GM10266 (cell line): ENCODE results near the gene DEUP1.

Experiments used
- DNase-seq: peaks from one replicate; pipeline ENCODE4 v3.0.0; 2012; ENCODE audit errors: extremely low spot score
- TF ChIP-seq, protein P1 (sequence below): IDR thresholded peaks from 2 replicates; pipeline ENCODE4 v1.5.1; 2012; ENCODE audit warnings: mild to moderate bottlenecking, low read depth; ENCODE audit not compliant: control insufficient read depth, insufficient read depth; ENCODE audit errors: missing control alignments

The DEUP1 gene, protein sequence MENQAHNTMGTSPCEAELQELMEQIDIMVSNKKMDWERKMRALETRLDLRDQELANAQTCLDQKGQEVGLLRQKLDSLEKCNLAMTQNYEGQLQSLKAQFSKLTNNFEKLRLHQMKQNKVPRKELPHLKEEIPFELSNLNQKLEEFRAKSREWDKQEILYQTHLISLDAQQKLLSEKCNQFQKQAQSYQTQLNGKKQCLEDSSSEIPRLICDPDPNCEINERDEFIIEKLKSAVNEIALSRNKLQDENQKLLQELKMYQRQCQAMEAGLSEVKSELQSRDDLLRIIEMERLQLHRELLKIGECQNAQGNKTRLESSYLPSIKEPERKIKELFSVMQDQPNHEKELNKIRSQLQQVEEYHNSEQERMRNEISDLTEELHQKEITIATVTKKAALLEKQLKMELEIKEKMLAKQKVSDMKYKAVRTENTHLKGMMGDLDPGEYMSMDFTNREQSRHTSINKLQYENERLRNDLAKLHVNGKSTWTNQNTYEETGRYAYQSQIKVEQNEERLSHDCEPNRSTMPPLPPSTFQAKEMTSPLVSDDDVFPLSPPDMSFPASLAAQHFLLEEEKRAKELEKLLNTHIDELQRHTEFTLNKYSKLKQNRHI

GRCh38 chr11:93330446-93330984 lies at the start of gene DEUP1:
DEUP1 (plus strand) TSS chr11:93330742; CDS start chr11:93332260, 1,518 bp downstream.
- DNase-seq, result peak; percentile 62
- TF ChIP-seq, protein P1, sequence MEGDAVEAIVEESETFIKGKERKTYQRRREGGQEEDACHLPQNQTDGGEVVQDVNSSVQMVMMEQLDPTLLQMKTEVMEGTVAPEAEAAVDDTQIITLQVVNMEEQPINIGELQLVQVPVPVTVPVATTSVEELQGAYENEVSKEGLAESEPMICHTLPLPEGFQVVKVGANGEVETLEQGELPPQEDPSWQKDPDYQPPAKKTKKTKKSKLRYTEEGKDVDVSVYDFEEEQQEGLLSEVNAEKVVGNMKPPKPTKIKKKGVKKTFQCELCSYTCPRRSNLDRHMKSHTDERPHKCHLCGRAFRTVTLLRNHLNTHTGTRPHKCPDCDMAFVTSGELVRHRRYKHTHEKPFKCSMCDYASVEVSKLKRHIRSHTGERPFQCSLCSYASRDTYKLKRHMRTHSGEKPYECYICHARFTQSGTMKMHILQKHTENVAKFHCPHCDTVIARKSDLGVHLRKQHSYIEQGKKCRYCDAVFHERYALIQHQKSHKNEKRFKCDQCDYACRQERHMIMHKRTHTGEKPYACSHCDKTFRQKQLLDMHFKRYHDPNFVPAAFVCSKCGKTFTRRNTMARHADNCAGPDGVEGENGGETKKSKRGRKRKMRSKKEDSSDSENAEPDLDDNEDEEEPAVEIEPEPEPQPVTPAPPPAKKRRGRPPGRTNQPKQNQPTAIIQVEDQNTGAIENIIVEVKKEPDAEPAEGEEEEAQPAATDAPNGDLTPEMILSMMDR, result no peak

- TF ChIP-seq, protein P1, result no peak
- no peak for DNase-seq
These were observed 45.1 kb upstream of the DEUP1 start for GRCh38 chr11:93285430-93285829.

DNA sequence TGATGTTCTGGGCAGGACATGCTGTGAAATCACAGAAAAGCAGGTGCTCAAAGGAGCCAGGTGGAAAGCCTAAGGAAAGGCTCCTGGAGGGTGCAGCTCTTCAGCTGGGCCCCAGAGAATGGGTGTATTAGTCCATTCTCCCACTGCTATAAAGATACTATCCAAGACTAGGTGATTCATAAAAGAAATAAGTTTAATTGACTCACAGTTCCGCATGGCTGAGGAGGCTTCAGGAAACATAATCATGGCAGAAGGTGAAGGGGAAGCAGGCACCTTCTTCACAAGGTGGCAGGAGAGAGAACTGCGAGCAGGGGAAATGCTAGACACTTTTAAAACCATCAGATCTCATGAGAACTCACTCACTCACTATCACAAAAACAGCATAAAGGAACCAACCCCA lies 43.1 kb upstream of the DEUP1 start:
- no peak for DNase-seq
- TF ChIP-seq, protein P1, result no peak

GRCh38 chr11:93288079-93288478 lies 42.5 kb upstream of the DEUP1 start:
- no peak for DNase-seq
- TF ChIP-seq, protein P1, result no peak

DNA sequence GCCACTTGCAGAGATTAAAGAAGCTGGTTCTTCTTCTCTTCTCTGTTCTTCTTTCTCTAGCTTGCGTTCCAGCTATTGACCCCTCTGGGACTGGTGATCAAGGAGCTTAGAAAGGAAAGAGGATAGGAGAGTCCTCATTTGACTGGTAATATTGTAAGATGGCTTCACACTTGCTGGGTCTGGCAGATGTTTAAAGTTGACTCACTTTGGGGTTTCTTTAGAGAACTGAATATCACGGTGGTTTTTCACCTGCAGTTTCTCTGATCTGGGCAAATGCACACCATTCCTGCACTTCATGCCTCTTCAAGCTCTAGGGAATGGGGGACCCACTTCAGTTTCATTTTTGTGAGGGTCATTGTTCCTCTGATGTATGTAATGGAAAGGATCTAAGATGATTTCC lies 41.8 kb upstream of the DEUP1 start:
- TF ChIP-seq, protein P1, result no peak
- DNase-seq, result peak; percentile 8

GRCh38 chr11:93289782-93290463 lies 40.6 kb upstream of the DEUP1 start:
- DNase-seq, result no peak
- TF ChIP-seq, protein P1, result no peak

DNA sequence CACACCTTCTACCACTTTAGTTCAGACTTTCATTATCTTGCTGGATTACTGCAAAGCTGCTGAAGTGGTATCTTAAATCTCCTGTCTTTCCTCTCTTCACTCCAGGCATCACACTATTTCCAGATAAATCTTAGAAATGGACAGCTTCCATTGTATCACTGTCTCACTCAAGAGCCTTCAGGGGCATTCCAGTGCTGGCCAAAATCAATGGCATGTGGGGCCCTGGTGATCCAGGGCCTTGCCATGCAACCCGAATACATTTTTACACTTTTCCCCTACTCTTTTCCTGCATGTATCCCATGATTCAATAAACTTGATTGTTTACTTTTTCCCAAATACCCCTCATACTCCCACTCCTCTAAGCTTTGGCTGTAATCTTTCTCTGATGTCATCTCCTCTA lies 39.4 kb upstream of the DEUP1 start:
- TF ChIP-seq, protein P1, result no peak
- no peak for DNase-seq
